Mucosa of descending colon (tissue), 3 donors: ENCODE measurements around the gene FLVCR2. TPM values are rescaled to one million over a fixed set of nuclear protein-coding genes. Genes with fewer than 3 reads are reported as not detected.
"Not testable (repeated sequence)": the region's sequence is repeated elsewhere in the genome, so short reads cannot be mapped to it uniquely, and the experiment has no call there.

Source experiments
- ATAC-seq: fragments of 200-7000 bp; cut with Tn5 transposase; one replicate; pipeline ENCODE4 v1.9.1; 2020; ENCODE audit warnings: mild to moderate bottlenecking, moderate library complexity
- DNase-seq, 3 donors: peaks; one replicate each; pipeline ENCODE4 v3.0.0-alpha.2; 2020
- H3K36me3 ChIP-seq: fragments of 200-600 bp; one replicate; pipeline ENCODE4 v1.8.0; 2021; ENCODE audit warnings: low read depth, mild to moderate bottlenecking
- H3K4me1 ChIP-seq: fragments of 200-600 bp; one replicate; pipeline ENCODE4 v1.8.0; 2021; ENCODE audit warnings: low read depth, mild to moderate bottlenecking
- H3K4me3 ChIP-seq: fragments of 200-600 bp; one replicate; pipeline ENCODE4 v1.8.0; 2021; ENCODE audit warnings: mild to moderate bottlenecking
- H3K9me3 ChIP-seq: fragments of 200-600 bp; one replicate; pipeline ENCODE4 v1.8.0; 2021; ENCODE audit warnings: mild to moderate bottlenecking
- CTCF ChIP-seq: fragments of 200-600 bp; IDR thresholded peaks from one replicate; pipeline ENCODE4 v1.8.0; 2022; ENCODE audit warnings: antibody characterized with exemption, mild to moderate bottlenecking
- intact Hi-C, 2 donors: fragments of 100-400 bp; cut with DNase I in 1 of 2; cut with micrococcal nuclease in 1 of 2; formaldehyde crosslinking; loops; one replicate each; pipeline versions ENCODE4 v1.11.0 to v1.11.1; 2022; cut with DNase I, micrococcal nuclease
- total RNA-seq, 3 donors: library from RNA; stranded (reverse); fragmentation: NEBNext Ultra II Directional in 2 of 3; extraction: Animal tissue kit (Norgen Biotek cat#: 25700) in 2 of 3; gene quantifications; one replicate each; pipeline versions ENCODE4 v1.2.1 to v1.2.4, GENCODE V29; 2021 to 2023
- donor health status: DM: no; HTN: no; CAD: no; lungs with moderate emphysema.
- donor health status: DM: no; HTN: no; CAD: no.
- donor health status: DM: no; HTN: yes; CAD: no.

The FLVCR2 gene
- total RNA-seq, 3 donors from 2014 or later: 19.2 to 37.5 (median 35.3) TPM

DNA sequence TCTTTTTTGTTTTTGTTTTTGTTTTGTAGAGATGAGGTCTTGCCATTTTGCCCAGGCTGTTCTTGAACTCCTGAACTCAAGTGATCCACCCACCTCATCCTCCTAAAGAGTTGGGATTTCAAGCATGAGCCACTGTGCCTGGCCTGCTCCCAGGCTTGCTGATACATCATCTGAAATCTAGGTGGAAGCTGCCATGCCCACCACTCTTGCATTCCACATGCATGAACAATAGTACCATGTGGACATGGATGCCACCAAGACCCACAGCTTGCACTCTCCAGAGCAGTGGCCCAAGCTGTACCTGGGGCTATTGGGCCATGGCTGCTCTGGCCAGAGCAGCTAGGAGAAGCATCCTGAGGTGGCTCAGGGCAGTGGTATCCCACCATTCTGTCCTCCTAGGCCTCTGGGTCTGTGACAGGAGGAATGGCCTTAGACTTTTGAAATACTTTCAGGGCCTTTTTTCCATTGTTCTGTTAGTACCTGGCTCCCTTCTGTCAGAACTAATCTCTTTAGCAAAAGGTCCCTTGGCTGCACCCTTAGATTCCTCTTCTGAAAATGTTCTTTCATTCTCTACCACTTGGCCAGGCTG, 13.7 kb downstream of the FLVCR2 start:
- H3K9me3 ChIP-seq: no peaks in the 10 kb centered on the region
- intact Hi-C loops: no loop called here
- no peak for ATAC-seq
- H3K4me3 ChIP-seq: no peak overlapping the region
- no peaks in the 10 kb centered on the region for H3K4me1 ChIP-seq
- TF ChIP-seq CTCF: no peak
- H3K36me3 ChIP-seq: no peaks in the 10 kb centered on the region
- no peak for DNase-seq

DNA sequence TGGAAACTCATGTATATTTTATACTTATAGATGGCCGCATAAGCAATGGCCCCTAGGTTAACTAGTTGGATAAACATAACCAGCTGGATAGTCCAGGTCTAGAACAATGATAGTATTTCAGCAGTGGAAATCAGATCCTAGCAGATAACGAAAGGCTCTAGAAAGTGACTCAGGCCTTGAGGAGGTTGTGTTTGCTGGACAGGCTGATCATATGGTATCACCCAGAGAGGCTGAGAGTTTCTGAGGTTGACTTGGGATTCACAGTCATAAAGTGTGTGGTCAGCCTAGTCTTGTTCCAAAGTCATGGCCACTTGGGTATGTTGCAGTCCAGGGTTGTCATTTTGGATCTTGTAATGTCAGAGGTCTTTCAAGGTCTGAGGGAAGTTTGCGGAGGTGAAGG, 16.8 kb downstream of the FLVCR2 start:
- H3K4me1 ChIP-seq: no peaks in the 10 kb centered on the region
- ATAC-seq (no peak), DNase-seq (no peak)
- H3K9me3 ChIP-seq: no peaks in the 10 kb centered on the region
- TF ChIP-seq CTCF: no peak
- intact Hi-C loops: no loop called here
- H3K36me3 ChIP-seq: no peaks in the 10 kb centered on the region
- H3K4me3 ChIP-seq: no peak overlapping the region

DNA sequence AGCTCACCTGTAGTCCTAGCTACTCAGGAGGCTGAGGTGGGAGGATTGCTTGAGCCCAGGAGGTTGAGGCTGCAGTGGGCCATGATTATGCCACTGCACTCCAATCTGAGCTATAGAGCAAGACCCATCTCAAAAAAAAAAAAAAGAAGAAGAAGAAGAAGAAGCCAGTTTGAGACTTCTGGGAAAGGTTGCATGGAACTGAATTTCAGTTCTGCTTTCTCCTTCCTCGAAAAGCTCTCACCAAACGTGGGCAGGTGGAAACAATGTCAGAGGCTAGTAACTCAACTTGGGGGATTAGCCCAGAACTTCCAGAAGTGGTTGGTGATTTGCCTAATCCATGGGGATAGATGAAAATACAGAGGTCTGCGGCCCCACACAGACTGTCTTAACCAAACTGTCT, 18.7 kb downstream of the FLVCR2 start:
- H3K36me3 ChIP-seq: no peaks in the 10 kb centered on the region
- intact Hi-C loops: no loop called here
- H3K4me3 ChIP-seq: no peak overlapping the region
- DNase-seq (no peak), ATAC-seq (no peak)
- H3K4me1 ChIP-seq: no peaks in the 10 kb centered on the region
- no peaks in the 10 kb centered on the region for H3K9me3 ChIP-seq
- TF ChIP-seq CTCF: no peak

GRCh38 chr14:75600100-75600499, 21.7 kb downstream of the FLVCR2 start:
- H3K4me1 ChIP-seq, H3K36me3 ChIP-seq, DNase-seq, H3K4me3 ChIP-seq, ATAC-seq, intact Hi-C loops, H3K9me3 ChIP-seq: not testable (repeated sequence)

DNA sequence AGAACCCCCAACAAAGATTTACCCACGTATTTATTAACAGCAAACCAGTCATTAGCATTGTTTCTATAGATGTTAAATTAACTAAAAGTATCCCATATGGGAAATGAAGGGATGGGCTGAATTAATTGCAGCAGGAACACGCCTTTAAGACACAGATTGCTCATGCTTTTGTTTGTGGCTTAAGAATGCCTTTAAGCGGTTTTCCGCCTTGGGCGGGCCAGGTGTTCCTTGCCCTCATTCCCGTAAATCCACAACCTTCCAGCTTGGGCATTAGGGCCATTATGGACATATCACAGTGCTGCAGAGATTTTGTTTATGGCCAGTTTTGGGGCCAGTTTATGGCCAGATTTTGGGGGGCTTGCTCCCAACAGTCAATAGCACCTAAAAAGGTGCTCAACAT, 22.6 kb downstream of the FLVCR2 start:
- ATAC-seq, H3K4me3 ChIP-seq, H3K9me3 ChIP-seq, intact Hi-C loops, DNase-seq, H3K36me3 ChIP-seq, H3K4me1 ChIP-seq: not testable (repeated sequence)

DNA sequence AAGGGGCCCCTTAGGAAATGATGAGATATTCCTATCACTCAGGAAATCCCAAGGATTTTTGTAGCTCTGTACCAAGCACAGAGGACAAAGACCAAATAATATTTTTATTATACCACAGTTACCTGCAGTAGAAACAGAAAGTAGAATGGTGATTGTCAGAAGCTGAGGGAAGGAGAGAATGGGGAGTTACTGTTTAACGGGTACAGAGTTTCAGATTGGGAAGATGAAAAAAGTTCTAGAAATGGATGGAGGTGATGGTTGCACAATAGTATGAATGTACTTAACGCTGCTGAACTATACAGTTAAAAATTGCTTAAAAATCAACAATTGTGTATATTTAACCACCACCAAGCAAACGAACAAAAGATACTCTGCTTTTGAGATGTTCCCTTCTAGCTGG, 24.1 kb downstream of the FLVCR2 start:
- no peak for TF ChIP-seq CTCF
- ATAC-seq (peak; percentile 68), DNase-seq (no peak)
- intact Hi-C loops: no loop called here
- no peaks in the 10 kb centered on the region for H3K9me3 ChIP-seq
- no peaks in the 10 kb centered on the region for H3K36me3 ChIP-seq
- no peak overlapping the region for H3K4me3 ChIP-seq
- H3K4me1 ChIP-seq: no peaks in the 10 kb centered on the region
